NCI-H524 treated with DMSO at 0.1 percent for 48 hours (cell line): ENCODE measurements around the gene PDE4D.
"Not testable (repeated sequence)": the region's sequence is repeated elsewhere in the genome, so short reads cannot be mapped to it uniquely, and the experiment has no call there.

ENCODE experiments used
- DNase-seq: peaks from one replicate; lab custom pipeline; 2025; lab: John Stamatoyannopoulos, UW

PDE4D gene

DNA sequence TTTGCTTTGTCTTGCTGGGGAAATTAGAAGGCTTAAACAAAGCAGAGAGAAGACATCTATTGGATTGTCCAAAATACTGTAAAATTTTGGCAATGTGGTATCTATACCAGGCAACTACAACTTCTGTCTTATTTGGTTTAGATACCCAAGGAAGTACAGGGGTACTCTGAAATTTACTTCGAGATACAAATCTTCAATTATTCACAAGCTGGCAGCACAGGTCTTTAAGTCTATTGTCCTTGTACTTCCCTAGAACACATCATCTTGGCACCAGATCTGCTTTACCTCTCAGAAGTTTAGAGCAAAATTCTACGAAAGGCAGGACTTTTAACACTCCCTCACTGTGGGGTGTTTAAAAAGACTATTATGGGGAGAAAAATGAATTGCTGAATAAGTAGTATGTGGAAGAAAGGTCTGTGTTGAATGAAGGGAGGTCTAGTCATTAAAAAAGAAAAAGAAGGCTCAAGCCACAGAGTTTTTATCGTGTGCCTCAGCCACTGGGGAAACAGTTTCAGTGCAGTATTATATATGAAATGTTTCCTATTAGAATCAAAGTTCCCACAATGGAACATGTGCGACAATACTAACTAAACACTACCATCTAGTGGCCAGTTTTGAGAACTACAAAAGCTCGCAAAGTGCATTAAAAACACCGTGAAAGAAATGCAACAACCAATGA, 93.7 kb downstream of the PDE4D start:
- DNase-seq = peak; percentile 10

DNA sequence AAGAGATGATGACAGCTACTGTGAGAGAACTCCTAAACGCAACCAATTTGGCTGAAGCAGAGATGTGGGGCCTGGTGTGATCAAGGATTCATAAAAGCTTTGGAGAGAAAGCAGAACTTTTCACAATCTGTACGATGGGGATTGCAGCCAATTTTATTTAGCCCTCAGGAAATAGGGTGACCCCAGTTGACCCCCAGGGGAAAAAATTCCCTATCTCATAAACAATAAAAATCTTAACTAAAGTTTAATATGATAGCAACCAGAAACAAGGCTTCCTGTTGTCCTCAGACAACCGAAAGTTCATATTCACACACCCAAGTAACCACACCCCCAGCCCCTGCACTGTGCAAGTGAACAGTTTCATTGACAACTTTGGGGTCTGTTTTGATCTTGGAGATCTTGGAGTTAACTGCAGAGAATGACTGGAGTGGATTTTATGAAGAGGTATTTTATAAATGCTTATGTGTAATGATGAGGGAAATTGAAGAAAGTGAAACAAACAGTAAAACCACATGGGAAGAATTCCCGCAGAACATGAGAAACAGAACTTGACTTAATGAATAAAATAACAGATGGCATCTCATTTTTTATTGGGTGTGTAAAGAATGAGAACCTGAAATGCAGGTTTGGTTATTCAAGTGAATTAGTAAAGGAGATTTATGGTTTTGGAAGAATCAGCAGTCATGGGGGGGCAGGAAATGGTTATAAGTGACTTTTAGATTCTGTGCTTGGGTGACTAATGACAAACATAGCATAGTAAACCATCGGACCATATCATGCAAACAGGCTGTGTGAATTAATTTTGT, 94.5 kb downstream of the PDE4D start:
- DNase-seq = no peak

- no peak for DNase-seq
Observed at GRCh38 chr5:59795141-59795540, 98.4 kb downstream of the PDE4D start.

- no peak for DNase-seq
Observed at GRCh38 chr5:59792983-59793585, 100.4 kb downstream of the PDE4D start.

DNA sequence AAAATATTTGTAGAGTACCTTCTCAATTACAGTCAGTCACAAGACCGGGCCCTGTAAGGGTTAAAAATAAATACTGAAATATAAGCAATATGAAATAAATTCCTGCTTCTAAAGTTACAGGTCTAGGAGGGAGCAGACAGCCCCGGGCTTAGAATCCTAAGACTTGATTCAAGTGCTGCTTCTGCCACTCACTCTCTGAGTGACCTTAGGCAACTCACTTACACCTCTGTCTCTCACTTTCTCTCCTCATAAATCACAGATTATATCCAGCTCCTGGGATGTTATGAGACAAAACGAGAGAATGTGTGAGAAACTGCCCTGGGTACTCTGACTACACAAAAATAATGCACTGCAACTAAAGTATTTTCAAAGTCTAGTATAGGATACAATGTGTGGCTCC, 101.9 kb downstream of the PDE4D start:
- no peak for DNase-seq

DNA sequence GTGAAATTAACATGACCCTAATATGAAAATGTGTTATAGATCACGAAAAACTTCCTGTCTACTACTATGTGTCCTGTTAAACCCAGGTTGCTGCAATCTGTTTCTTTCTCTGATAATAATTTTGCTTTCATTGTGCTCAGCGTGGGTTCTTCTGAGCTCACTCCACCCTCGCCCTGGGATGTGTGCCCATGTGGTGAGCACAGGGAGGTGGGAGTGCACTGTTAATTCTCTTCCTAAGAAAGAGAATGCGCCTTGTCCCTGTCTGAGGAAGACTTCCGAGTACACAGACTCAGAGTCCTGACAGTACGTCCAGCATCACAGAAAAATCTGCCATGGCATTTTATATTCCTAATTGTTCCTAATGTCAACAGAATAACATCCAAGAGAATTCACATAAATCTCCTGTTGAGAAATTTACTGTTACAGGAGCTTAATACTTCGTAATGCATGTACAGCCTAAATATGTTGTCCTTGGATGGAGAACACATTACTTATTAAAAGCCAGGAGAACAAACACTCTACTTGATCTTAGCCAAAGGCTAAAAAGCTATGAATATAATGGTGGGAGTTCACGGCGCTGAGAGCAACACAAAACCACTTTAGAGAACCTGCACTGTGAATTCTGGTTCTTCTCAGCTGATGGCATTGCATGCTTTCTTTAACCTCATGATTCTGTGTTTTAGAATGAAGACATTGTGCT, 102.6 kb downstream of the PDE4D start:
- no peak for DNase-seq

DNA sequence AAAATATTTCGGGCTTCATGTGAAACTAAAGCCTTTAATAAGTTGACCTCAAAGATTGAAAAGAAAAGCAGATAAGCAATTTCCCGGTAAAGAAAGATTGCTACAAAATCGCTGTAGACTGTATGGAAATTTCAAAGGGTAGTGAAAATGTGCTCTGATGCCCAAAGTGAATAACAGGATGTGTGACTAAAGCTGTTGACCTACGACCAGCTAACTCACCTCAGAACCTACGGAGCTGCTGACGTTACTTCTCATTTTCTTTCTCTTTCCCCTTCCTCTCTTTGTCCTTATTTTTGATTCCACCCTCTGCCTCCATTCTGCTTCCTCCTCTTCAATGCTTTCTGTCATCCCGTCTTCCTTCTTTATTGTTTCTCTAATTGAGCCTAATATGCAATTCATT, 103.2 kb downstream of the PDE4D start:
- DNase-seq = no peak

- no peak for DNase-seq
Observed at GRCh38 chr5:59789894-59790293, 103.6 kb downstream of the PDE4D start.

DNA sequence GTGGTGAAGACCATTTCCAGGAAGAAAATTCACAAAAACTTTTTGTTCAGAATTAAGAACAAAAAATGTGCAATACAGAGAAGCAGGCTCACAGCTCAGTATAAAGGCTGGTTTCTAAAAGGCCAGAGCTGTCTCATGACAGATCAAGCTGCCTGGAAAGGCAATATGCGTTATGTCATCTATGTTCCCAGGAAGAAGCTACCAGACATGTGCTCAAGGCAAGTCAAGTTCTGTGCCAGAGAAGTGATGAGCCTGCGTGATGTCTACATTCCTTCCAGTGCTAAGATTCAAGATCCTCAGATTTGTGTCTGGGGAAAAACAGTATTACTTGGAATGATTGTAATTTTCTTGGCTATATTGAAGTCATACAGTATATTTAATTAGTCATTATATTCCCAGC, 104.3 kb downstream of the PDE4D start:
- no peak for DNase-seq

- DNase-seq = no peak
Observed at GRCh38 chr5:59786334-59786805, 107.2 kb downstream of the PDE4D start.

DNA sequence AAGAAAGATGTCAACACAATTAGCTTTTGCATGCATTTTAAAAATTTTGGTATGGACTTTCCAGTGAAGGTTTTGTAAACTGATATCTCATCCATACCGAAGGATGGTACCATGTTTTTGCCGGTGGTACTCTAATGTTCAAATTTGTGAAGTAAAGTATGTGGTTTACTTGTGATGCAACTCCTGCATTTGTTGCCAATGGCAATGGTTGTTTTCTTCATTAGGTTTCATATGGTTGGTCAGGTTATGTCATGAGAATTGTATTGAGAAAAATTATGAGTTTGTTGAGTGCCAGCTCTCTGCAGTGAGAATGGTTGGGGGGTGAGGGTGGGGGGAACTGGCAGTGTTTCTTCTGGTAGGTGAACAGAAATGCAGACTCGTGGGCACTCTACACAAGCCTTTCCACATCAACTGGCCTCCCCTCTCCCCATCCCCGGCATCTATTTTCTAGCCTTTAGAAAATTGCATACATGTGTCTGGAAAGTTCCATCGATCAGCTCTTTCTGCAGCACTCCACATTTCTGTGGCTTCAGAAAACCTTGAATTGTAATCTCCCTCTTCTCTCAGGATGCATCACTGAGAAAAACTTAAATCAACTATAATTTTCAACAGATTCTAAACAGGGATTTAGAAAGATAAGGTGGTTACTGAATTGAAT, 107.7 kb downstream of the PDE4D start:
- DNase-seq = no peak

DNA sequence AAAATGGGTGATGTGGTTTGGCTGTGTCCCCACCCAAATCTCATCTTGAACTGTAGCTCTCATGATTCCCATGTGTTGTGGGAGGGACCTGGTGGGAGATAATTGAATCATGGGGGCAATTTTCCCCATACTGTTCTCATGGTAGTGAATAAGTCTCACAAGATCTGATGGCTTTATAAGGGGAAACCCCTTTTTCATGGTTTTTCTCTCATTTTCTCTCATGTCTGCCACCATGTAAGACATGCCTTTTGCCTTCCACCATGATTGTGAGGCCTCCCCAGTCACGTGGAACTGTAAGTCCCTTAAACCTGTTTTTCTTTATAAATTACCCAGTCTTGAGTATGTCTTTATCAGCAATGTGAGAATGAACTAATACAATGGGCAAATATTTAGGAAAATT, 108.8 kb downstream of the PDE4D start:
- not testable (repeated sequence) for DNase-seq

GRCh38 chr5:59783264-59783663, 110.3 kb downstream of the PDE4D start:
- no peak for DNase-seq

GRCh38 chr5:59782856-59783255, 110.7 kb downstream of the PDE4D start:
- DNase-seq = no peak

DNA sequence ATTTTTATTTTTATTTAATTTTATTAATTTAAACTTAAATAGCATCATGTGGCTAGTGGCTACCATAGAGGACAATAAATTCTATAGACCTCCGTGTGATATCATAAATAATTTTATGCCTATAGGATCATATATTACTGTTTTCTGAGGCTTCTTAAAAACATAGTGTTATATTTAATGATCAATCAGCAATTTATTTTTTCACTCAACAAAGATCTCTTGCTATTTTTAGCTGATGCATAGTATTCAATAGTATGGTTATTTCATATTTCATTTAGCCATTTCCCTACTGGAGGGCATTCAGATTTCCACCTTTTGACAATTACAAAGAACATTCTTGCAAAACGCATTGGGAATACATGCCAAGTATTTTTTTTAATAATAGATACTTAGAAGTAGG, 114.1 kb downstream of the PDE4D start:
- no peak for DNase-seq

DNA sequence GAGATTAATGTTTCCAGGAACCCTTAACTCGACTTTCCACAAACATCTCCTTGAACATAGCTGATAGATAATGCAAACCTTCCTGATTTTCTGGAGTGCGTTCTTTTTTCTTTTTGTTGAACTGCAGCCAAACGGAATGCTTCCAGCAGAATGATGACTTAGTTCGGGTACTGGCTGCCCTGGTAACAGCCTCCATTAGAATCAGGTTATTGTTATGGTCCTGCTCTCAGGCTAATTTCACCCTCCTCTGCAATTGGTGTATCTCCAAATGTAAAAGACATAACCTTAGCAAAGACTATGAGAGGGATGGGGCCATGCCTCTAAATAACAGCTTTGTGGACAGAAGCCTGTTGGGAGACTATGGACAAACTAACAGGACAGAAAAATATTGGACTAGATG, 116.5 kb downstream of the PDE4D start:
- DNase-seq = no peak

DNA sequence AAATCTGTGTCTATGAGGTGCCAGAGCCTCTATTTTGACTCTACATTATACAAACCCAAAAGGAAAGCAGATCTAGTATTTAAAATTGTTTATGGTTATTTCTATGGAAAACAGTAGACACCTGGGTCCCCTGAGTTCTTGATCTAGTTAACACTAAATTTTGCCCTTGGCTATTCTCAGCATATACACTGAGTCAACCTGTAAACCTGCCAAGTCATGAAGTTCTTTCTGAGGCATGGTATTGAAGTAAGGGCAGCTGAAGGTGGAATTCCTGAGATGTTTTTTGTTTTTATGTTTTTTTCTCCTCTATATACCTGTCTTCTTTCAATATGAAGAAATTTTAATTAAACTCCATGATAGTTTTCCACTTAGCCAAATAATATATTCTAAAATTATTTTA, 120.2 kb downstream of the PDE4D start:
- no peak for DNase-seq

DNA sequence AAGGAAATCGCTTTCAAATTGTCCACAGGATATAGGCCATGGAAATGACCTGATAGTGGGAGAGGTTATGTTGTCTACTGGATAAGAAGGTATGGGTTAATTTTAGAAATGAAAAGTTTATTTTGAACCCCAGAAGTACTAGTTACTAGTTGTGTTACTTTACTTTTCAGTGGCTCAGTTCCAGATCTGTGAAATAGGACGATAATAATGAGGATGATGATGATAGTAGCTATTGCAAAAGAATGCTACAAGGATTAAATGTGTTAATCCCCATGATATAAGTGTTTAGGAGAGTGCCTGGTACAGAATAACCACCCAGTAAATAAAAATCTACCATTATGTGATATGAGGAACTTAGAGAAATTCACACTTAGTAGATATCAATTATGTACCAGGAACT, 120.8 kb downstream of the PDE4D start:
- no peak for DNase-seq

DNA sequence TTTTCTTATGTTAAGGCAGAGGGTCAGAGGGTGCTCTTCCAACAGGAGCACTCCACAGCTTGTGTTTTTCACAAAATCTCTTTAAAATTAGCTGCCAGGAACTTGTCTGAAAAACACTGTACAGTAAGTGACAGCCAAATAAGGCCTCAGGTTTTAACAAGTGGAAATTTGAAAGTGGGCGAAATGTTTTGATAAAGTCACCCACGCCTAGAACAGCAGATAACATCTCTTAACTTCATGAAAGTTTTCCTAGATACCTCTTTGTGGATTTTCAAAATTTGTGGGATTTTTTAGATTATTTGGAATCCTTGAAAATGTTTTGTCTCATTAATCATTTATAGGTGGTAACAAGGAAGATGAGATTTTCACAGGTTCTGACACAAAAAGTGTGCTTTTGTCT, 121.3 kb downstream of the PDE4D start:
- DNase-seq = no peak

DNA sequence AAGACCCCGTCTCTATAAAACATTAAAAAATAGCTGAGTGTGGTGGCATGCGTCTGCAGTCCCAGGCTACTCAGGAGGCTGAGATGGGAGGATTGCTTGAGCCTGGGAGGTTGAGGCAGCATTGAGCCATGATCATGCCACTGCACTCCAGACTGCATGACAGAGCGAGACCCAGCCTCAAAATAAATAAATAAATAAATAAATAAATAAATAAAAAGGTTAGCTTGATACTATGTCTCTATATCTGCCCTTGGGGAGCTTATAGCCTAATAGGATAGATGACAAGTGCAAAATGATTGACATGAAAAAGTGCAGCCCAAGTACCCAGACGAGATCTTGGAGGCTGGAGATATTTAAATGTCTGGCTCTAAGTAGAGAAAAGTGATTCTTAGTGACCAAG, 122.6 kb downstream of the PDE4D start:
- DNase-seq = no peak

- DNase-seq = no peak
Observed at GRCh38 chr5:59769832-59770231, 123.7 kb downstream of the PDE4D start.

DNA sequence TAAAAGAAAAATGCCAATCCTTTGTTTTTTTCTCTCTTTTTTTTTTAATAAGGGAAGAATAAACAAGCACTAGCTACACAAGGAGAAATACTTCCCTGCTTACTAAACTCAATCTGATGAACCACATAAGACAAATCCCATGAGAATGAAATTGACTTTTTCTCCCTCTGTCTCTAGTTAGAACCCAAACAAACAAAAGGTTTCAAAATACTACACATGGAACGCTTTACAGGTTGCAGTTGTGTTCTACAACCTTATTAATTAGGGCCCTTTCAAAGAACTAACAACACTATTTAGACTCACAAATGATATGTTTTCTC, 124.5 kb downstream of the PDE4D start:
- DNase-seq = no peak
